Testis (tissue), 2 donors: Measurements from ENCODE around the gene ADAM12.

Experiments
- CTCF ChIP-seq, 3 experiments: fragments of 450-650 bp in 2 of 3; fragments of 200-600 bp in 1 of 3; sonication (generic) in 1 of 3; IDR thresholded peaks; one replicate each; pipeline ENCODE4 v1.5.1; 2016 to 2019; ENCODE audit warnings: antibody characterized with exemption in 3 of 3, mild to moderate bottlenecking in 2 of 3, moderate library complexity in 1 of 3
- POLR2A ChIP-seq: fragments of 450-650 bp; IDR thresholded peaks from one replicate; pipeline ENCODE4 v1.6.1; 2017; ENCODE audit warnings: antibody characterized with exemption, mild to moderate bottlenecking, moderate library complexity

GRCh38 chr10:126012485-126012884 is 375.8 kb downstream of the ADAM12 start:
- TF ChIP-seq CTCF (IDR thresholded peaks at IDR 0.05): no peak
- TF ChIP-seq POLR2A: no peak
